HCT116 (cell line): ENCODE results near the gene ZACN. TPM values are rescaled to one million over a fixed set of nuclear protein-coding genes. Genes with fewer than 3 reads are reported as not detected.

Experiments used
- ATAC-seq: fragments of 200-7000 bp; cut with Tn5 transposase; 2 replicates; pipeline ENCODE4 v1.9.1; 2020; ENCODE audit warnings: mild to moderate bottlenecking, moderate library complexity
- BruUV-seq: library from RNA; stranded (reverse); fragments of 400-500 nt; replicated peaks from 2 replicates; lab custom pipeline; 2021; lab: Mats Ljungman, UMichigan
- CTCF ChIA-PET: fragments of 300-600 bp; sonication (Branson Sonifier 250); formaldehyde crosslinking; loops from one replicate; lab custom pipeline; 2021; ENCODE audit warnings: antibody characterized with exemption; lab: Charles Lee
- POLR2A ChIA-PET: fragments of 300-600, 350-600 bp; sonication (Branson Sonifier 250); formaldehyde crosslinking; loops from one replicate; lab custom pipeline; 2021; ENCODE audit warnings: antibody characterized with exemption; lab: Charles Lee
- RAD21 ChIA-PET, 2 experiments: fragments of 300-600 bp; sonication (Branson Sonifier 250); formaldehyde crosslinking; loops; one replicate each; lab custom pipeline; 2023; ENCODE audit warnings: low total read pairs in 2 of 2; ENCODE audit not compliant: uncharacterized antibody in 2 of 2, unreplicated experiment in 2 of 2, low non-redundant PET in 1 of 2; lab: Charles Lee
- DNase-seq: peaks from one replicate; pipeline ENCODE4 v3.0.0-alpha.2; 2010; ENCODE audit warnings: low read depth, low spot score
- H2AFZ ChIP-seq: fragments of 200-600 bp; shearing (Covaris generic), sonication (generic); 2 replicates; pipeline ENCODE4 v1.6.1; 2017; ENCODE audit warnings: low read depth, mixed run types, mixed read lengths, antibody characterized with exemption, low read length; ENCODE audit not compliant: poor library complexity, severe bottlenecking
- H3K27ac ChIP-seq: 2 replicates; pipeline ENCODE4 v1.5.1; 2012; ENCODE audit warnings: low read depth, low read length
- H3K27me3 ChIP-seq: fragments of 200-600 bp; sonication (generic); 2 replicates; pipeline ENCODE4 v1.6.1; 2016; ENCODE audit warnings: mixed run types, low read length, mixed read lengths; ENCODE audit not compliant: insufficient read depth
- H3K36me3 ChIP-seq, 2 experiments: fragments of 200-500 bp in 1 of 2; fragments of 200-600 bp in 1 of 2; sonication (Bioruptor generic) in 1 of 2; sonication (generic) in 1 of 2; 2 replicates each; pipeline versions ENCODE4 v1.5.1 to v1.6.1; 2014 to 2016; ENCODE audit warnings: low read length in 2 of 2, inconsistent platforms in 1 of 2, mixed read lengths in 1 of 2, mixed run types in 1 of 2; ENCODE audit not compliant: insufficient read depth in 2 of 2, control insufficient read depth in 1 of 2
- H3K4me1 ChIP-seq, 2 experiments: fragments of 200-600 bp in 1 of 2; sonication (generic) in 1 of 2; 2 replicates each; pipeline versions ENCODE4 v1.5.1 to v1.6.1; 2012 to 2017; ENCODE audit warnings: low read length in 2 of 2, inconsistent platforms in 1 of 2, mild to moderate bottlenecking in 1 of 2, mixed read lengths in 1 of 2, mixed run types in 1 of 2, moderate library complexity in 1 of 2; ENCODE audit not compliant: insufficient read depth in 2 of 2, control insufficient read depth in 1 of 2
- H3K4me2 ChIP-seq: fragments of 200-600 bp; sonication (generic); 2 replicates; pipeline ENCODE4 v1.6.1; 2017; ENCODE audit warnings: mixed run types, low read length, mixed read lengths
- H3K4me3 ChIP-seq, 2 experiments: fragments of 200-600 bp in 1 of 2; sonication (generic) in 1 of 2; replicated peaks in 1 of 2; 2 replicates each; pipeline ENCODE4 v1.5.1; 2011 to 2016; ENCODE audit warnings: low read length in 2 of 2, control low read depth in 1 of 2, low read depth in 1 of 2, mild to moderate bottlenecking in 1 of 2, mixed read lengths in 1 of 2, mixed run types in 1 of 2
- H3K79me2 ChIP-seq: fragments of 200-600 bp; sonication (generic); 2 replicates; pipeline ENCODE4 v1.6.1; 2017; ENCODE audit warnings: mild to moderate bottlenecking, mixed run types, low read length, moderate library complexity, mixed read lengths; ENCODE audit not compliant: insufficient read depth
- H3K9ac ChIP-seq: fragments of 200-600 bp; sonication (generic); 2 replicates; pipeline ENCODE4 v1.6.1; 2016; ENCODE audit warnings: low read length, mixed read lengths
- H3K9me2 ChIP-seq: fragments of 200-600 bp; sonication (generic), shearing (Covaris generic); 2 replicates; pipeline ENCODE4 v1.6.1; 2017; ENCODE audit warnings: mixed run types, mild to moderate bottlenecking, moderate library complexity; ENCODE audit not compliant: insufficient read depth
- H3K9me3 ChIP-seq, 2 experiments: fragments of 200-500 bp in 1 of 2; fragments of 200-600 bp in 1 of 2; sonication (Bioruptor generic) in 1 of 2; sonication (generic) in 1 of 2; 2 replicates each; pipeline ENCODE4 v1.6.1; 2014 to 2017; ENCODE audit warnings: low read length in 2 of 2, mixed read lengths in 2 of 2, inconsistent platforms in 1 of 2, low read depth in 1 of 2, mild to moderate bottlenecking in 1 of 2, mixed run types in 1 of 2, moderate library complexity in 1 of 2; ENCODE audit not compliant: control insufficient read depth in 1 of 2, insufficient read depth in 1 of 2
- H4K20me1 ChIP-seq: fragments of 200-600 bp; sonication (generic), shearing (Covaris generic); 2 replicates; pipeline ENCODE4 v1.6.1; 2017; ENCODE audit warnings: mixed run types, mild to moderate bottlenecking, moderate library complexity; ENCODE audit not compliant: insufficient read depth
- ELF1 ChIP-seq: IDR thresholded peaks from 2 replicates; pipeline ENCODE4 v1.6.1; 2012; ENCODE audit warnings: low read depth, borderline replicate concordance
- EZH2 ChIP-seq: fragments of 200-600 bp; sonication (generic); IDR thresholded peaks from 2 replicates; pipeline ENCODE4 v1.6.1; 2017; ENCODE audit warnings: antibody characterized with exemption, mixed run types
- JUND ChIP-seq: IDR thresholded peaks from 2 replicates; pipeline ENCODE4 v1.6.1; 2012
- POLR2A ChIP-seq: IDR thresholded peaks from 2 replicates; pipeline ENCODE4 v1.7.0; 2011; ENCODE audit warnings: borderline replicate concordance; ENCODE audit not compliant: insufficient read depth, insufficient read length; ENCODE audit errors: extremely low read depth
- RAD21 ChIP-seq: IDR thresholded peaks from 2 replicates; pipeline ENCODE4 v1.6.1; 2012; ENCODE audit warnings: low read depth, mild to moderate bottlenecking
- REST ChIP-seq: IDR thresholded peaks from 2 replicates; pipeline ENCODE4 v1.6.1; 2012; ENCODE audit warnings: low read depth
- SP1 ChIP-seq: IDR thresholded peaks from 2 replicates; pipeline ENCODE4 v1.6.1; 2012; ENCODE audit warnings: low read depth
- YY1 ChIP-seq: IDR thresholded peaks from 2 replicates; pipeline ENCODE4 v1.6.1; 2011; ENCODE audit warnings: low read length, low read depth, moderate library complexity, mild to moderate bottlenecking; ENCODE audit not compliant: insufficient replicate concordance; ENCODE audit errors: extremely low read depth
- intact Hi-C: fragments of 100-400 bp; cut with micrococcal nuclease; formaldehyde crosslinking; loops from 2 replicates; pipeline ENCODE4 v1.10.0; 2022
- total RNA-seq: library from RNA; stranded (reverse); gene quantifications from one replicate; pipeline ENCODE4 v1.2.1, GENCODE V29; 2021; ENCODE audit not compliant: unreplicated experiment

Gene ZACN
- total RNA-seq, 1 experiment from 2014 or later, result not detected

- no peak within 1 kb of the TSS for H2AFZ ChIP-seq
- H3K9me2 ChIP-seq, result no peaks in the 10 kb centered on the region
- CTCF ChIA-PET, result no interaction called here
- H3K4me2 ChIP-seq, result no peak within 1 kb of the TSS
- intact Hi-C loops, result loop anchor here (5.0 kb wide), 1 partner anchor 47 kb away; the partner anchor contains the start of gene EVPL
- no peak for DNase-seq
- TF ChIP-seq REST (no peak), POLR2A (no peak), SP1 (no peak), YY1 (no peak), RAD21 (no peak), JUND (no peak), EZH2 (no peak), ELF1 (no peak)
- TF ChIP-seq, all 23 proteins: peak for 0
- no peak within 1 kb of the TSS for H3K4me3 ChIP-seq
- H3K4me1 ChIP-seq, result peaks cover 11 to 22% of the 10 kb centered on the region in 2 experiments
- POLR2A ChIA-PET, result interaction anchor here (0.6 kb wide), 1 partner anchor 351 kb away, joined by 4 read pairs; no protein-coding TSS in a partner anchor
- H3K36me3 ChIP-seq, result peaks cover 0 to 3% of the 10 kb centered on the region in 2 experiments; a peak in 1 of 4 replicates
- no peak within 1 kb of the TSS for H3K9ac ChIP-seq
- RAD21 ChIA-PET, result no interaction called here
- no peaks in the 10 kb centered on the region; the same call in 1 of the 2 replicates for H4K20me1 ChIP-seq
- H3K9me3 ChIP-seq, result no peaks in the 10 kb centered on the region
- H3K79me2 ChIP-seq, result peaks cover 31% of the 10 kb centered on the region
- BruUV-seq, result no TSS peak
- H3K27ac ChIP-seq, result no peak within 1 kb of the TSS
- peaks cover 7% of the 10 kb centered on the region; the same call in 1 of the 2 replicates for H3K27me3 ChIP-seq
- no peak for ATAC-seq
Observed at GRCh38 chr17:76074390-76075363, 4.3 kb upstream of the ZACN start, which contains the start of gene GALR2. Gene GALR2, plus strand, starts transcription at chr17:76074781. Its CDS starts 103 bp downstream, at chr17:76074884.
